IPS-15b (cell line): Measurements from ENCODE around the gene URGCP.

ENCODE experiments used
- H3K27me3 ChIP-seq: one replicate; pipeline ENCODE4 v1.6.1; 2013; ENCODE audit warnings: low read length; ENCODE audit not compliant: control insufficient read depth, insufficient read depth
- H3K36me3 ChIP-seq: one replicate; pipeline ENCODE4 v1.6.1; 2013; ENCODE audit warnings: low read length; ENCODE audit not compliant: control insufficient read depth, insufficient read depth
- H3K4me1 ChIP-seq: one replicate; pipeline ENCODE4 v1.6.1; 2013; ENCODE audit warnings: mild to moderate bottlenecking, low read length; ENCODE audit not compliant: control insufficient read depth, insufficient read depth
- H3K4me3 ChIP-seq: one replicate; pipeline ENCODE4 v1.5.1; 2013; ENCODE audit warnings: low read depth, low read length
- H3K9ac ChIP-seq: one replicate; pipeline ENCODE4 v1.6.1; 2013; ENCODE audit warnings: low read depth, mild to moderate bottlenecking, low read length
- H3K9me3 ChIP-seq: one replicate; pipeline ENCODE4 v1.6.1; 2013; ENCODE audit warnings: mild to moderate bottlenecking, low read length; ENCODE audit not compliant: control insufficient read depth, insufficient read depth

Gene URGCP, protein sequence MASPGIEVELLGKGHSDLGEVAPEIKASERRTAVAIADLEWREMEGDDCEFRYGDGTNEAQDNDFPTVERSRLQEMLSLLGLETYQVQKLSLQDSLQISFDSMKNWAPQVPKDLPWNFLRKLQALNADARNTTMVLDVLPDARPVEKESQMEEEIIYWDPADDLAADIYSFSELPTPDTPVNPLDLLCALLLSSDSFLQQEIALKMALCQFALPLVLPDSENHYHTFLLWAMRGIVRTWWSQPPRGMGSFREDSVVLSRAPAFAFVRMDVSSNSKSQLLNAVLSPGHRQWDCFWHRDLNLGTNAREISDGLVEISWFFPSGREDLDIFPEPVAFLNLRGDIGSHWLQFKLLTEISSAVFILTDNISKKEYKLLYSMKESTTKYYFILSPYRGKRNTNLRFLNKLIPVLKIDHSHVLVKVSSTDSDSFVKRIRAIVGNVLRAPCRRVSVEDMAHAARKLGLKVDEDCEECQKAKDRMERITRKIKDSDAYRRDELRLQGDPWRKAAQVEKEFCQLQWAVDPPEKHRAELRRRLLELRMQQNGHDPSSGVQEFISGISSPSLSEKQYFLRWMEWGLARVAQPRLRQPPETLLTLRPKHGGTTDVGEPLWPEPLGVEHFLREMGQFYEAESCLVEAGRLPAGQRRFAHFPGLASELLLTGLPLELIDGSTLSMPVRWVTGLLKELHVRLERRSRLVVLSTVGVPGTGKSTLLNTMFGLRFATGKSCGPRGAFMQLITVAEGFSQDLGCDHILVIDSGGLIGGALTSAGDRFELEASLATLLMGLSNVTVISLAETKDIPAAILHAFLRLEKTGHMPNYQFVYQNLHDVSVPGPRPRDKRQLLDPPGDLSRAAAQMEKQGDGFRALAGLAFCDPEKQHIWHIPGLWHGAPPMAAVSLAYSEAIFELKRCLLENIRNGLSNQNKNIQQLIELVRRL

DNA sequence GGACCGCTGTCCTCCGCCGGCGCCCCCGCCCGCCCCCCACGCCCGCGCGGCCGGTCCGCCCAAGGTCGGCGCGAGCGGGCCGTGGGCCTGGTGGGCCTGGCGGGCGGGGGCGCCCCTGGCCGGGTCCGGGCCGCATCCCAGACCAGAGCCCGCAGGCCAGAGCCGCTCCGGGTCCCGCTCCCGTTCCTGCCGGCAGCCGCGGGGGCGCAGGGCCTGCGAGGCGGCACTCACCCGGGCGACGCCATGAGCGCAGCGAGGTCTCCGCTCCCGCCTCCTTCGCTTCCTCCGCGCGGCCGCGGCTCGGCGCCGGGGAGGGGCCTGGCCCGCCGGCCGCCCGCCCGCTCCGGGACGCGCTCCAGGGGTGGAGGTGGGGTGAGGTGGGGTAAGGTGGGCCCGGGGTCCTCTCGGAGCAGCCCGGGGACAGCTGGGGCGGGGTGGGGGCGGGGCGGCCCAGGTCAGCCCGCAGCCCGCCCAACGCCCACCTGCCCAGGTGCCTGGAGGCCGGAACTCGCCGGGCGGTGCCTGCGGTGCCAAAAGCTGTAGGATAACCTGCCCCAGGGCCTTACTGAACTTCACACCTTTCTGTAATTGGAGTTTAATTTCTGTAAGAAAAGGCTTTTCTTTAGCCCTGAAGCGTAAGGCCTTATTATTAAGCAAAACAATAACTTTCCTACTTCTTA, at the start of gene URGCP:
Gene URGCP (minus strand): TSS at position 266 of the 680 bp plus-strand sequence. CDS start 21 bp downstream, at position 245.
- H3K27me3 ChIP-seq: peaks cover 2% of the 10 kb centered on the region
- peaks cover 14% of the 10 kb centered on the region for H3K4me1 ChIP-seq
- H3K4me3 ChIP-seq: peak within 1 kb of the TSS; percentile 64
- no peak within 1 kb of the TSS for H3K9ac ChIP-seq
- no peaks in the 10 kb centered on the region for H3K9me3 ChIP-seq
- no peaks in the 10 kb centered on the region for H3K36me3 ChIP-seq

DNA sequence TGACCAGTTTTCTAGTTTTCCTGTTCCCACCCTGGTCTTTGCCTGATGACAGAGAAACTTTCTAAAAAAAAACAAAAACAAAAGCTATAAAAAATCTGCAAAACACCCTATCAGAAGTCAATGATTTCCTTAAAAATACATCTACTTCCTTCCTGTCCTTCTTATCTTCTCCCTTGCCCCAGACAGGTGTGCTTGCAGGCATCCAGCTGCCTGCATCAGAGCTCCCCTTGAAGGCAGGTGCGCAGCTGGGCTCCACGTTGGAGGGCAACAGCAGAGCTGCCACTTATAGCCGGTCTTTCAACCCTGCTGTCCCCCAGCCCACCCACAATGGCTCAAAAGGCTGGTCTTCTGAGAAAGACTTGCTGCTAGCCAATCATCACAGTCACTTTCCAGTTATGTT, 49.6 kb upstream of the URGCP start:
- Histone ChIP-seq H3K27me3 (no peaks in the 10 kb centered on the region), H3K9ac (no peak overlapping the region), H3K9me3 (no peaks in the 10 kb centered on the region), H3K4me3 (no peak overlapping the region), H3K36me3 (no peaks in the 10 kb centered on the region), H3K4me1 (no peaks in the 10 kb centered on the region)

DNA sequence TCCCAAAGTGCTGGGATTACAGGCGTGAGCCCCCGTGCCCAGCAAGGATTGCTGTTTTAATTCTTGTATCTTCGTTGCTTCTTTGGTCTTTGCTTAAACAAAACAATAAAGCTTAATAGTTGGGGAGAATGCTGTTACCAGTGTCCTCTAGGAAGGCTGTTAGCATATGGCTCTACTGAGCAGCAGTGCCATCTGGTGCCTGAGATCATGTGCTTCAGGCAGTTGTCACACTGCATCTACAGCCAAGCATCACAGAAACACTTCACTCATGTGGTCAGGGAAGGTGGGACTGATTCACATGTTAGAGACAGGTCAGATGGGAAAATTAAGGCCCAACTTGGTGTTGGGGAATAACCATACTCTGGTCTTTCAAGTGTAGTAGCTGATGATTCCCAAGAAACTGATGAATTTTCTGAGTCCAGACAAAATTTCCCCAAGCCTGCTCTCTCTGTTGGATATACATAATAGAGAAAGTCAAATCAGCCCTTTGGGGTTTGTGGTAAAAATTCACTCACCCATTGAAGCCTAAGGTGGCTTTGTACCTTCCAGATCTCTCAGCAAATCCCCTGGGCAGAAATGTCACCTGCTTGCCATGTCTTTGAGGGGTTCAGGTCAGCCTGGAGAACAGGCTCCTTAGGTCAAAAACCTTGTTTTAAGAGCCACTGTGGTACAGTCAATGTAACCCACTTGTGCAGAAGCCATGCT, 48.3 kb upstream of the URGCP start:
- no peaks in the 10 kb centered on the region for H3K4me1 ChIP-seq
- no peaks in the 10 kb centered on the region for H3K36me3 ChIP-seq
- no peaks in the 10 kb centered on the region for H3K27me3 ChIP-seq
- no peak overlapping the region for H3K9ac ChIP-seq
- H3K9me3 ChIP-seq: no peaks in the 10 kb centered on the region
- no peak overlapping the region for H3K4me3 ChIP-seq

DNA sequence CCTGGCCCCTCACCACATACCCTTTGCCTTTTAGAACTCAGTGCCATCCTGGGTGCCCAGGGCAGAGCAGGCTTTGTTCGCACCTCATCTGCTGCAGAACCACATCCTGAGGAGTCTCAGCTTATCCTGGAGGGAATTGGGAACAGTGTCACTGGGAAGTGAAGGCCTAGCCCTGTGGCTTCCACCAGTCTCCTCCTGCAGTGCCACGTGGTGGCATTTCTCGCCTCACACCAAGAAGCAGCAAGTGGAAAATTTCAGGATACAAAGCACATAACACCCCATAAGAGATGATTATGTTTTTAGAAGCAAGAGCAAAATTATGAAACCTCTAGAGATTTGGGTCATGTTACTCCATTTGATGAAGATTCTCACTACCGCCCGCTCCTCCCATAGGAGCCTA, 46.7 kb upstream of the URGCP start:
- no peak overlapping the region for H3K4me3 ChIP-seq
- H3K9ac ChIP-seq: no peak overlapping the region
- H3K4me1 ChIP-seq: no peaks in the 10 kb centered on the region
- H3K9me3 ChIP-seq: no peaks in the 10 kb centered on the region
- H3K36me3 ChIP-seq: no peaks in the 10 kb centered on the region
- no peaks in the 10 kb centered on the region for H3K27me3 ChIP-seq

DNA sequence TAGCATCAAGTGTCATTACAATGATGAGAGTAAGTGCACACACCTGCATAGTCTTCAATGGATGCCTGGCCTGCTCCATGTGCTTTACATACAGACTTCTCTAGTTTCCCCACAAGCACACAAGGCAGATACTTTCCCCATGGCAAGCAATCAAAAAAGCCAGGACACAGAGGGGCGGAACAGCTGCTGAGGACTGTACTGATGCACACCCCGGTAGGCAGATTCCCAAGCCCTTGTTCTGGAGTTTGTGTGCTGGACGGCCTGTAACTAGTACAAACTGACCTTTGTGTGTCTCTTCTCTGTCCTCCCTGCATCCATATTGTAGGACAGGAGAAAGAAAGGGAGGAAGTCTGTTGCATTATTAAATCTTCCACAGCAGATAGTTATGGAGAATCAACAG, 45.6 kb upstream of the URGCP start:
- H3K9ac ChIP-seq: no peak overlapping the region
- H3K36me3 ChIP-seq: no peaks in the 10 kb centered on the region
- no peaks in the 10 kb centered on the region for H3K27me3 ChIP-seq

DNA sequence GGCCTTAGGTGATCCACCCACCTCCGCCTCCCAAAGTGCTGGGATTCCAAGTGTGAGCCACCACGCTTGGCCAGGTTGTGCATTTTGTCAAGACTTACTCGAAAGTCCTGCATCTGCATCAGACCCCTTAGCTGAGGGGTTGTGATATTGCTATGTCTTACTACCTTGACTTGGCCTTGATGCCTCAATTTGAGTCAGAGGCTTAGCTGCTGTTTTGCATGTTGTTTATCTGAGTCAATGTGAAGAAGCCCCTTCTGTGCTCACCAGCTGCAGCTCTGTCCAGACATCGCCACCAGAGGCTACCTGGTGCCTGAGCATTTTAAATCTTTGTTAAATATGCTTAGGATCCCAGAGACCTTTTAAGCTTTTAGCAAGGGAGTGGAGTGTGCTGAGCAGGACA, 37.9 kb upstream of the URGCP start:
- Histone ChIP-seq H3K36me3 (no peaks in the 10 kb centered on the region), H3K27me3 (no peaks in the 10 kb centered on the region), H3K4me1 (no peaks in the 10 kb centered on the region), H3K9ac (no peak overlapping the region), H3K4me3 (no peak overlapping the region), H3K9me3 (no peaks in the 10 kb centered on the region)

More for the DNA sequence above, 45.6 kb upstream of the URGCP start:
- Histone ChIP-seq H3K4me1 (no peaks in the 10 kb centered on the region), H3K4me3 (no peak overlapping the region), H3K9me3 (no peaks in the 10 kb centered on the region)

DNA sequence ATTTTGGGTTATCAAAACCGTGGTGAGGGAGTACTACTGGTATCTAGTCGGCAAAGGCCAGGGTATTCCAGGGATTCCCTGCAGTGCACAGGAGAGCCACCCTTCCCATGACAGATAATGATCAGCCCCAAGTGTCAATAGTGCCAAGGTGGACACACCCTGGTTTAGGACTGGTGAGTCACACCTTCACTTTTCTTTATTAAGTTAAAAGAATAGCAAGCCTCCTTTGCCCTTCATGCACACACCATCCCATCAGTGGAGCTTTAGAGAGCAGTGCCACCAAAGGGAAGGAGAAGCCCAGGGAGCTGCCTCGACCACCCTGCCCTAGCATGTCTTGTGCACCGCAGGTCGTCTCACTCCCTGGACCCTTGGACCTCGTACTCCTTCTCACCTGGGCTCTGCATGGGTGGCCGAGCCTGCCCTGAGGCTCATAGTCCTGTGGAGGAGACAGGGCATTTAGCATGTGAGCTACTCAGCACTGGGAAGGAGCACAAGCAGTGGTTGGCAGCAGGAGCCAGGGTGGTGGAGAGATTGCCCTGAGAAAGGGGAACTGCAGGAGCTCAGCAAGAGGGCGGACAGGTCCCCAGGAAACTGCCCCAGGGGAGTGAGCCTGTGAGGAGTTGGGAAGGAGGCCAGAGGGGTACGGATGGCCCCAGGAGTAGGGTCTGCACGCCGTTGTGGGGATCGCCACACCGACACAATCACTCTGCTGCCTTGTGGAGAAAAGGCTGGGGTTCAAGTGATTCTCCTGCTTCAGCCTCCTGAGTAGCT, 37.2 kb upstream of the URGCP start:
- no peaks in the 10 kb centered on the region for H3K9me3 ChIP-seq
- H3K9ac ChIP-seq: no peak overlapping the region
- H3K4me3 ChIP-seq: no peak overlapping the region
- H3K36me3 ChIP-seq: no peaks in the 10 kb centered on the region
- H3K27me3 ChIP-seq: no peaks in the 10 kb centered on the region
- H3K4me1 ChIP-seq: no peaks in the 10 kb centered on the region

DNA sequence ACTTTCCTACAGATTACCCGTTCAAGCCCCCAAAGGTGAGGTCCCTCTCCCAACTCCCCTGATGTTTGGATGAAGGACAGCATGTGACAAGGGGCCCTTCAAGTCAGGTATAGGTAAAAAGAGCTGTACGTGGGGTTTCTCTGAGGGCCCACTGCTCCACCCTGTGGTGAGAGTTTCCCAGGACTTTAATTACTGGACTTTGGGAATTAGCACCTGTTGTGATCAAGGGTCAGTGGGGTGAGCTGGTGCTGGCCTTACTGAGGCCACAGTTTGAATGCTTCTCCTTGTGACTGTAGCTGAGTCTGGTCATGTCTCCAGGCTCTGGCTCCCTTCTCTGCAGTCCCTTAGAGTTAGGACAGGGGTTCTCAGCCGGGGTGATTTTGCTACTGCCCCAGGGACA, 36.6 kb upstream of the URGCP start:
- H3K36me3 ChIP-seq: no peaks in the 10 kb centered on the region
- no peaks in the 10 kb centered on the region for H3K9me3 ChIP-seq
- no peak overlapping the region for H3K4me3 ChIP-seq
- H3K4me1 ChIP-seq: no peaks in the 10 kb centered on the region
- no peak overlapping the region for H3K9ac ChIP-seq
- no peaks in the 10 kb centered on the region for H3K27me3 ChIP-seq

DNA sequence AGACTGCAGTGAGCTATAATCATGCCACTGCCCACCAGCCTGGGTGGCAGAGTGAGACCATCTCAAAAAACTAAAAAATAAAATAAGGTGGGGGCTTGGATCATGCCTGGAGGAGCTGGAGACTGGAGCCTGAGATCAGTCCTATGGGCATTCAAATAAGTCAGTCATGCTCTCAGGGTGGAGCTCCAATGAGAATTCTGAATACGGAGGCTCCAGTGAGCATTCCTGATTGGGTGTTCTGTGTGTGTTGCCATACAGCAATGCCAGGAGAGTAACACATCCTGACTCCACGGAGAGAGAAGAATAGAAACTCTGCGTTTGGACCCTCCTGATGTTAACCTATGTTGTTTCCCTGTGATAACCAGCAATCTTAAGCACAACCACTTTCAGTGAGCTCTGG, 35.9 kb upstream of the URGCP start:
- Histone ChIP-seq H3K9ac (no peak overlapping the region), H3K4me1 (no peaks in the 10 kb centered on the region), H3K27me3 (no peaks in the 10 kb centered on the region), H3K36me3 (no peaks in the 10 kb centered on the region), H3K9me3 (no peaks in the 10 kb centered on the region), H3K4me3 (no peak overlapping the region)

DNA sequence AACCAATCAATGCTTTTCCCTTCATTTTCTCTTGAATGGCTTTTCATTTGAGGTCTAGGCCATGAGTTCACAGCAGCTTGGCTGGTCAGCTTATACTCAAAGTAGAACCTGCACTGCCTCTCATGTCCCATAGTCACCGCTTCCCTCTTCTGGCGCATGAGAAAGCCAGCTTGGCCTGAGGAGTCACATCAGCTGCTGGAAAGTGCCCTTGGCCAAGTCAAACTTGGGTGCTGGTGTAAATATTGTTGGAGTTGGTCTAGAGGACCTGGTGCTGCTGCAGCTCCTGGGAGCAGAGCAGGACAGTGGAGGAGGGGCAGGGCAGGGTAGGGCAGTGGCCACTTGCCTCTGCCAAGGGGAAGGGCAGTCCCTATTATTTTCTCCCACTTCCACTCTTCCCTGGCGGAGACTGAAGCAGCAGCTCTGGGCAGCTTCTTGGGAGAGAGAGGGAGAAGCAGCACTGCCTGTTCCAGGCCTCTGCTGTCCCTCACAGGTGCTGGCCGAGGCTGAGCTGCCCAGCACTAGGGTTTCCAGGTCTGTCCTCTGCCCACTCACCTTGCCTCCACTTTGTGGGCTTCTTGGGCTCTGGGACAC, 32.6 kb upstream of the URGCP start:
- Histone ChIP-seq H3K9me3 (no peaks in the 10 kb centered on the region), H3K27me3 (no peaks in the 10 kb centered on the region), H3K4me3 (no peak overlapping the region), H3K36me3 (no peaks in the 10 kb centered on the region), H3K9ac (no peak overlapping the region), H3K4me1 (no peaks in the 10 kb centered on the region)
